Left ventricle myocardium inferior (tissue), 1 donor: ENCODE data around the gene SPATA16. TPM values are rescaled to one million over a fixed set of nuclear protein-coding genes. Genes with fewer than 3 reads are reported as not detected.

Experiments used
- DNase-seq: peaks from one replicate; pipeline ENCODE4 v3.0.0-alpha.2; 2020
- H3K27ac ChIP-seq: fragments of 200-600 bp; replicated peaks from 2 replicates; pipeline ENCODE4 v1.8.0; 2021
- H3K27me3 ChIP-seq: fragments of 200-600 bp; 2 replicates; pipeline ENCODE4 v1.8.0; 2021; ENCODE audit warnings: low read depth
- H3K36me3 ChIP-seq: fragments of 200-600 bp; 2 replicates; pipeline ENCODE4 v1.8.0; 2021
- H3K4me1 ChIP-seq: fragments of 200-600 bp; 2 replicates; pipeline ENCODE4 v1.8.0; 2021
- H3K4me3 ChIP-seq: fragments of 200-600 bp; 2 replicates; pipeline ENCODE4 v1.8.0; 2021; ENCODE audit warnings: mild to moderate bottlenecking, moderate library complexity
- H3K9me3 ChIP-seq: fragments of 200-600 bp; replicated peaks from 2 replicates; pipeline ENCODE4 v1.8.0; 2021
- CTCF ChIP-seq: fragments of 200-600 bp; IDR thresholded peaks from 2 replicates; pipeline ENCODE4 v1.8.0; 2021; ENCODE audit warnings: antibody characterized with exemption, mild to moderate bottlenecking, borderline replicate concordance
- intact Hi-C: fragments of 100-400 bp; cut with micrococcal nuclease; formaldehyde crosslinking; loops from one replicate; pipeline ENCODE4 v1.11.0; 2022
- total RNA-seq: library from RNA; stranded (reverse); fragmentation: NEBNext Ultra II Directional; extraction: Animal tissue kit (Norgen Biotek cat#: 25700); gene quantifications from one replicate; pipeline ENCODE4 v1.2.1, GENCODE V29; 2021
- donor health status: DM: no; HTN: yes; CAD: no; lungs with severe emphysema.

SPATA16 gene
- total RNA-seq, 1 donor from 2014 or later: not detected

- intact Hi-C loops: no loop called here
Observed at GRCh38 chr3:173013219-173013832, 127.7 kb downstream of the SPATA16 start.

GRCh38 chr3:173009410-173009809 is 131.6 kb downstream of the SPATA16 start:
- no peaks in the 10 kb centered on the region for H3K36me3 ChIP-seq
- intact Hi-C loops: no loop called here
- H3K4me3 ChIP-seq: no peak overlapping the region
- no peaks in the 10 kb centered on the region for H3K27me3 ChIP-seq
- no peaks in the 10 kb centered on the region for H3K4me1 ChIP-seq
- no peaks in the 10 kb centered on the region for H3K9me3 ChIP-seq
- no peak for TF ChIP-seq CTCF
- DNase-seq: no peak
- H3K27ac ChIP-seq: no peak overlapping the region

More at GRCh38 chr3:173013219-173013832, 127.7 kb downstream of the SPATA16 start:
- H3K27me3 ChIP-seq: no peaks in the 10 kb centered on the region
- H3K27ac ChIP-seq: no peak overlapping the region
- H3K4me1 ChIP-seq: no peaks in the 10 kb centered on the region
- H3K36me3 ChIP-seq: no peaks in the 10 kb centered on the region
- H3K4me3 ChIP-seq: no peak overlapping the region
- no peak for TF ChIP-seq CTCF
- no peaks in the 10 kb centered on the region for H3K9me3 ChIP-seq
- DNase-seq: no peak

- no peaks in the 10 kb centered on the region for H3K27me3 ChIP-seq
- TF ChIP-seq CTCF: no peak
- intact Hi-C loops: no loop called here
- H3K4me3 ChIP-seq: no peak overlapping the region
- no peaks in the 10 kb centered on the region for H3K36me3 ChIP-seq
- no peaks in the 10 kb centered on the region for H3K4me1 ChIP-seq
- no peak overlapping the region for H3K27ac ChIP-seq
- peak; percentile 9 for DNase-seq
- H3K9me3 ChIP-seq: no peaks in the 10 kb centered on the region
Observed at GRCh38 chr3:173008978-173009377, 132.1 kb downstream of the SPATA16 start.

- H3K36me3 ChIP-seq: no peaks in the 10 kb centered on the region
- no peak for TF ChIP-seq CTCF
- DNase-seq: no peak
- no peaks in the 10 kb centered on the region for H3K27me3 ChIP-seq
- no peak overlapping the region for H3K27ac ChIP-seq
- intact Hi-C loops: no loop called here
- no peak overlapping the region for H3K4me3 ChIP-seq
- no peaks in the 10 kb centered on the region for H3K4me1 ChIP-seq
- no peaks in the 10 kb centered on the region for H3K9me3 ChIP-seq
Observed at GRCh38 chr3:173007079-173007723, 133.8 kb downstream of the SPATA16 start.

GRCh38 chr3:173006006-173006405 is 135.0 kb downstream of the SPATA16 start:
- no peak for TF ChIP-seq CTCF
- H3K27ac ChIP-seq: no peak overlapping the region
- H3K4me1 ChIP-seq: no peaks in the 10 kb centered on the region
- H3K9me3 ChIP-seq: peaks cover 7% of the 10 kb centered on the region
- no peaks in the 10 kb centered on the region for H3K27me3 ChIP-seq
- no peaks in the 10 kb centered on the region for H3K36me3 ChIP-seq
- no peak for DNase-seq
- no peak overlapping the region for H3K4me3 ChIP-seq
- intact Hi-C loops: no loop called here
